Activated CD4-positive, alpha-beta memory T cell treated with anti-CD3 and anti-CD28 coated beads for 36 hours (primary cell): ENCODE measurements around the gene SORCS3. TPM values are rescaled to one million over a fixed set of nuclear protein-coding genes. Genes with fewer than 3 reads are reported as not detected.

ENCODE experiments used
- CTCF ChIA-PET: fragments of 350-600 bp; sonication (Branson Sonifier 250); formaldehyde crosslinking; loops from one replicate; lab custom pipeline; 2021; ENCODE audit warnings: antibody characterized with exemption, inconsistent platforms; lab: Charles Lee
- POLR2A ChIA-PET: fragments of 350-600 bp; sonication (Branson Sonifier 250); formaldehyde crosslinking; loops from one replicate; lab custom pipeline; 2021; ENCODE audit warnings: antibody characterized with exemption; lab: Charles Lee
- DNase-seq: peaks from one replicate; pipeline ENCODE4 v3.0.0-alpha.2; 2020
- H3K27ac Mint-ChIP-seq: one replicate; pipeline ENCODE4 v1.8.0; 2021; ENCODE audit warnings: mixed read lengths
- H3K27me3 Mint-ChIP-seq: one replicate; pipeline ENCODE4 v1.8.0; 2021; ENCODE audit warnings: mixed read lengths
- H3K36me3 Mint-ChIP-seq: one replicate; pipeline ENCODE4 v1.8.0; 2021; ENCODE audit warnings: mixed read lengths
- H3K4me1 Mint-ChIP-seq: one replicate; pipeline ENCODE4 v1.8.0; 2021; ENCODE audit warnings: low read depth, mixed read lengths
- H3K4me3 Mint-ChIP-seq: one replicate; pipeline ENCODE4 v1.8.0; 2021; ENCODE audit warnings: mild to moderate bottlenecking, mixed read lengths
- H3K9me3 Mint-ChIP-seq: one replicate; pipeline ENCODE4 v1.8.0; 2021; ENCODE audit warnings: mixed read lengths
- intact Hi-C: fragments of 100-400 bp; cut with micrococcal nuclease; formaldehyde crosslinking; loops from one replicate; pipeline ENCODE4 v1.15.1; 2023
- total RNA-seq, 2 experiments: library from RNA; stranded (reverse); gene quantifications; one replicate each; pipeline ENCODE4 v1.2.3, GENCODE V29; 2021

SORCS3 gene
- total RNA-seq, 2 experiments from 2014 or later = not detected

DNA sequence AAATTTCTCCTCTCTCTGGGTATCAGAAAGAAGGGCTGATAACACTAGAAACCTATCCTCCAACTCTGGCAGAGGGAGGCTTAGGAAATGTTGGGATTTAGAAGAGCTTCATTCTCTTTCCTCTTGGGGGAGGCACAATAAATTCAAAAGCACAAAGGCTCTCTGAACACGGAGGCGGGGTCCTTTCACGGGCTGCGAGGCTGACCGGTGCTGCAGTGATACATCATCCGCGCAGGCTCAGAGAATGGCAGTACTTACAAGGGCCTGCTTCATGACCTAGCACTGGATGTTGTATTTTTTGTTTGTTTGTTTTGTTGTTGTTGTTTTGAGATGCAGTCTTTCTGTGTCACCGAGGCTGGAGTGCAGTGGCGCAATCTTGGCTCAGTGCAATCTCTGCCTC is 306.2 kb downstream of the SORCS3 start:
- Mint-ChIP-seq H3K4me3 (no peak overlapping the region), H3K9me3 (no peaks in the 10 kb centered on the region), H3K27ac (no peak overlapping the region), H3K4me1 (no peaks in the 10 kb centered on the region), H3K27me3 (no peaks in the 10 kb centered on the region), H3K36me3 (no peaks in the 10 kb centered on the region)
- no peak for DNase-seq
- ChIA-PET POLR2A (no interaction called here), CTCF (no interaction called here)
- intact Hi-C loops = no loop called here

DNA sequence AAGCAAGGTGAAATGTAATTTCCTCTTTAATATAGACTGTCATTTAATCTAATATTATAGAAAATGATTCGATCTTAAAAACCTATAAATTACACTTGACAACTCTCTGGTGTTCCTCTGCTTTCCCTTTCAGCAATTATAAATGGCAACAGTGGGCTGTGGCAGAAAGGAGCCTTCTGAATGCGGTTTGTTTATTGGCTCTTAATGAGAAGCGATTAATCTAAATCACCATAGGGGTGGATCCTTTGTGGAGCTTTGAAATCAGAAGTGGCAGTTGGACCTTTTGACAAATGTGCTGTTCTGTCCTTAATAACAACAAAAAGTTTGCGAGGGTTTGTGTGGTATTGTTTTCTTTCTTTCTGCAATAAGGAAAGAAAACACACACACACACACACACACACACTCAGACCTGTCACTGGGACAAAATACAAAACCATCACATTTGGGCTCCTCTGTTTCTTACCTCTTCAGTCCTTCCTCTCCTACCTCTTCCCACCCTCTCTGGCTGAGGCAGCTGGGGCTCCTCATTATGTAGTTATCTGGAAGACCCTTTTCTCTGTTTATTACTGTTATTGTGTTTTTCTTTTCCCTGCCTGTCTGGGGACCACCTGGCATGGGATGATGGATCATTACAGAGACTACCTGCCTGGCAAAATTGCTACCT is 316.2 kb downstream of the SORCS3 start:
- CTCF ChIA-PET = no interaction called here
- no peaks in the 10 kb centered on the region for H3K36me3 Mint-ChIP-seq

DNA sequence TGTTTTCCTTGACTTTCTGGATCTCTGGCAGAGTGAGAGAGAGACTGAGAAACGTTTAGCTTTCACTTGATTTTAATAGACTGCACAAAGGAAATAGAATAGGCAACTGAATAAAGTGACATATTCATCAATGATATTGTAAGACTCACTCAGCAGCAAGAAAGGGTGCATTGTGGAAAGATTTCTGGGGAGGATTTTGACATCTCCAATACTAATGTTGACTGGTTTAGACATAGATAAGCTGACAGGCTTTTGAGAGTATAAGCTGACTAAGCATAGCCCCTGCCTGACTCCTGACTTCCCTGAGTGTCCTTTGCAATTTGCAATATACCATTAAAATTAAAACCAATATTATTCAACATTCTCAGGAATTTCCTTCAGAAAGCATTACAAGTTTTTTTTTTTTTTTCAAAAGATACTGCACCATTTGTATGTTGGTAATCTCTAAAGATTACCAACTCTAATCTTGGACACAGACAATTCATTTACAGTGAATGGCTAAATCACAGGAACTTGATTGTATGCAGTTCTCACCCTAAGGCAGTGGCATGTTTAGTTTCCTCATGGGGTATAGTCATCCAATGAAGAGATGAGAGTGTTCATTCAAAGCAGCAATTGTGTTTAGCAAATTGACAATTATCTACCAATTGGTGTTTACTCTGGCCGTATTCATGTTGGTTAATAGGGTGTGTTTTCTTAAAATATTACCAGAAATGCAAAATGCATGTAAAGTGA is 325.6 kb downstream of the SORCS3 start:
- peaks cover 4% of the 10 kb centered on the region for H3K9me3 Mint-ChIP-seq
- no peak overlapping the region for H3K27ac Mint-ChIP-seq
- no peaks in the 10 kb centered on the region for H3K36me3 Mint-ChIP-seq
- H3K4me1 Mint-ChIP-seq = no peaks in the 10 kb centered on the region
- no peaks in the 10 kb centered on the region for H3K27me3 Mint-ChIP-seq
- POLR2A ChIA-PET = no interaction called here
- H3K4me3 Mint-ChIP-seq = no peak overlapping the region
- intact Hi-C loops = no loop called here
- no peak for DNase-seq
- CTCF ChIA-PET = no interaction called here

More for the DNA sequence above, 316.2 kb downstream of the SORCS3 start:
- DNase-seq = no peak
- intact Hi-C loops = no loop called here
- no peak overlapping the region for H3K27ac Mint-ChIP-seq
- H3K27me3 Mint-ChIP-seq = no peaks in the 10 kb centered on the region
- H3K9me3 Mint-ChIP-seq = peaks cover 6% of the 10 kb centered on the region
- no peak overlapping the region for H3K4me3 Mint-ChIP-seq
- POLR2A ChIA-PET = no interaction called here
- no peaks in the 10 kb centered on the region for H3K4me1 Mint-ChIP-seq

DNA sequence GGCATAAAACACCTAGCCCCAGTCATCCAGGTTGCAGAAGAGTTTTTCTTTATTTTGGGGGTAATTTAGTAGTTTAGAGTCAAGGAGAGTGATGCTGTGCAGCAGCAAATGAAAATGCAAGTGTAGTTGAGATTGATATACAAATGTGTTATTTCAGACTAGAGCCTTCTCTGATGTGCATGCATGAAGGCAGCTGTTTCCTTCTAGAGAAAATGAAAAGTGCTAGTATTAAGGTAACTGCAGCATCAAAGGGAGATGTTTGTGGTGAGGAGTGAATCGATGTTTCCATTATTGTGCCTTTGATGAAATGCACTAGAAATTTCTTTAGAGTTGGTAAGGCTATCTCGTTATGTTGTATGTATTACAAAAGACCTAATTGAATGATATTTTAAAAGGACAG is 339.3 kb downstream of the SORCS3 start:
- peaks cover 2% of the 10 kb centered on the region for H3K9me3 Mint-ChIP-seq
- no peaks in the 10 kb centered on the region for H3K27me3 Mint-ChIP-seq
- no peak for DNase-seq
- intact Hi-C loops = no loop called here
- peaks cover 9% of the 10 kb centered on the region for H3K4me1 Mint-ChIP-seq
- POLR2A ChIA-PET = interaction anchor here (0.7 kb wide), 1 partner anchor 29 kb away, joined by 3 read pairs; no protein-coding TSS in a partner anchor
- H3K36me3 Mint-ChIP-seq = no peaks in the 10 kb centered on the region
- no peak overlapping the region for H3K4me3 Mint-ChIP-seq
- CTCF ChIA-PET = no interaction called here
- no peak overlapping the region for H3K27ac Mint-ChIP-seq

DNA sequence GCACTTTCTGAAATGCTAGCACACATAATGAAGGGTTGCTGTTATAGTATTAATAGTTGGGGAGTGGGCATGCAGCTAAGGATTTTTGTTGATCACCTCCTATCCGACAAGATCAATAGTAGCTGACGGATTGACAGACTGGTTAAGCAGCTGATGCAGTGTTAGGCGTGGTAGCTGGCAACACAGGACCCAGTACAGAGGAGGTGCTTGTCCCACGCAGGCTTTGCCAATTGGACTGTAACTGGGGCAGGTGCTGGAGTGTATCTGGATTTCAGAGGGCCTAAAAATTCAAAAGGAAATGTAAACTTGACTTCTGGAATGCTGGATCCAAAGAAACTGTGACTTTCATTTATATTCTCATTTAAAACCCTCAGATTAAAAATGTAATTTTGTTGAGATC is 340.9 kb downstream of the SORCS3 start:
- DNase-seq = no peak
- ChIA-PET POLR2A (no interaction called here), CTCF (no interaction called here)
- no peak overlapping the region for H3K4me3 Mint-ChIP-seq
- H3K4me1 Mint-ChIP-seq = peaks cover 9% of the 10 kb centered on the region
- H3K9me3 Mint-ChIP-seq = peaks cover 4% of the 10 kb centered on the region
- no peak overlapping the region for H3K27ac Mint-ChIP-seq
- no peaks in the 10 kb centered on the region for H3K27me3 Mint-ChIP-seq
- H3K36me3 Mint-ChIP-seq = no peaks in the 10 kb centered on the region
- intact Hi-C loops = no loop called here

DNA sequence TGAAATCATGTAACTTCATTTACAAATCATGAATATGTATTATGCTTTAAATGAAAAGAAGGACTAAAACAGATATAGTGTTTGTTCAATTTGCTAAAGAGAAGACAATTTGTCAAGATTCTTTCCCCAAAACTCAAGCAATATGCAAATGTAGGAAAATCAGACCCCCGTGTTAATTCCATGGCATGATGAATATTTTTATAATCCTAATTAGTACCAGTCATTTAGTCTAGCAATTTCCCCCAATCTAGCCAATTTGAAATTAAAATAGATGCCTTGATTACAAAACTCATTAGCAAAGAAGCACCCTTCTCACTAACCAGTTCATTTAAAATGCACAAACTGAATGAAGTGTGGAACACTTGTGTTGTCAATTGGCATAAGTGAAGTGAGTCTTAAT is 347.6 kb downstream of the SORCS3 start:
- Mint-ChIP-seq H3K27ac (no peak overlapping the region), H3K4me3 (no peak overlapping the region), H3K9me3 (peaks cover 4% of the 10 kb centered on the region), H3K36me3 (no peaks in the 10 kb centered on the region), H3K4me1 (no peaks in the 10 kb centered on the region), H3K27me3 (no peaks in the 10 kb centered on the region)
- intact Hi-C loops = no loop called here
- ChIA-PET CTCF (no interaction called here), POLR2A (no interaction called here)
- no peak for DNase-seq

DNA sequence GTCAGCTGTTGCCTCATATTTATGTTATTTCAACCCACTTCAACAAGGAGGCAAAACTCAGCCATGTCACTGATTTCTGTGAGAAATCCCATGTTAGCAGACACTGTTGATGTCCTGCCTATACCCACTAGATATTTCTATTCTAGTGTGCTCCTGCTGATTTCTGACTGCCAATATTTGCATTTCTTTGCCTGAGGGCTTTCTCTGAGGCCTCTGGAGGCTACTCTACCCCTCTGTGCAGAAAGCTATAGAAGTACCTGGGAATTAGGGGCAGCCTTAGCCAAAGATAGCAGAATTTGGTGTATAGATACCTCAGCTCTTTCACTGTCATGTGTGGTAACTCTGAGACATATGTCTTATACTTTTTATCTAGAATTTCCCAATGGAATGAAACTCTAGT is 348.8 kb downstream of the SORCS3 start:
- H3K27me3 Mint-ChIP-seq = no peaks in the 10 kb centered on the region
- no peak overlapping the region for H3K4me3 Mint-ChIP-seq
- peaks cover 4% of the 10 kb centered on the region for H3K9me3 Mint-ChIP-seq
- no peak for DNase-seq
- no peak overlapping the region for H3K27ac Mint-ChIP-seq
- intact Hi-C loops = no loop called here
- POLR2A ChIA-PET = no interaction called here
- no peaks in the 10 kb centered on the region for H3K4me1 Mint-ChIP-seq
- no peaks in the 10 kb centered on the region for H3K36me3 Mint-ChIP-seq
- CTCF ChIA-PET = no interaction called here

DNA sequence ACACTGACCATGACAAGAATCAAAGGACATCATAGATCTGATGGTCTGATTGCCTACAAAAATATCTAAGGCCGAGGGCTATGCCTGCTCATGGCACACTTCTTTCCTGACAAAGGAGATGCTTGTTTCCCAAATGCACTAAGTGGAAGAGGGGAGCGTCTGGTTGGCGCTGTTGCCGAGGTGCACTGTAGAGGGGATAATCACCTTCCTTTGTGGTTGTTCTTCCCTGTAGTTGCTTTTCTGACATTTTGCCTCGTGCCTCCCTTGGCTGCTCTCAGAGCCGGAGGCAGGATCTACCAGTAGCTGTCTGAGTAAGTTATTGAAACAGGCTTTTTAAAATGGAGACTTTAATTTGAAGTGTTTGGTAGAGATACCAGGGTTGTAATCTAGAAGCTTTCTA is 352.0 kb downstream of the SORCS3 start:
- POLR2A ChIA-PET = interaction anchor here (0.6 kb wide), 1 partner anchor 420 kb away, joined by 7 read pairs; no protein-coding TSS in a partner anchor
- intact Hi-C loops = no loop called here

DNA sequence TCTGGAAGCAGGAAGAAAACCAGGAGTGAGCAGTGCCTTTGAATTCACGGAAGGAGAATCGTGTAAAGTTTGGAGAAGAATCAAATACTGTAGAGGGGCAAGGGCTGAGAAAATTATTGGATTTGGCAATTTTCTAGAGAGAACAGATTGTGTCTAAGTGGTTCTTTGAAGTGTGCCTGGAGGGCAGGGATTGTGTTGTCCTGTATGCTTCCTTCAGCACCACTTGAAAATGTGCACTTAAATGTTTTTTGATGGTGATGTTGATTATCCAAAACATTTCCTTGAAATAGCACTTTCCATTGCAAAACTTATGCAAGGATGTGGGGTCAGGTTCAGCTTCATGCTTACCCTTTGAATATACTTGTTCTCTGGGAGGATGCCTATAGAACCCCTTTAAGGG is 360.2 kb downstream of the SORCS3 start:
- Mint-ChIP-seq H3K4me1 (no peaks in the 10 kb centered on the region), H3K4me3 (no peak overlapping the region), H3K9me3 (no peaks in the 10 kb centered on the region), H3K36me3 (no peaks in the 10 kb centered on the region), H3K27ac (no peak overlapping the region), H3K27me3 (no peaks in the 10 kb centered on the region)
- ChIA-PET POLR2A (no interaction called here), CTCF (no interaction called here)
- no peak for DNase-seq
- intact Hi-C loops = no loop called here

More for the DNA sequence above, 352.0 kb downstream of the SORCS3 start:
- Mint-ChIP-seq H3K9me3 (no peaks in the 10 kb centered on the region), H3K4me1 (no peaks in the 10 kb centered on the region), H3K36me3 (no peaks in the 10 kb centered on the region), H3K27me3 (no peaks in the 10 kb centered on the region), H3K27ac (no peak overlapping the region), H3K4me3 (no peak overlapping the region)
- no peak for DNase-seq
- CTCF ChIA-PET = no interaction called here

DNA sequence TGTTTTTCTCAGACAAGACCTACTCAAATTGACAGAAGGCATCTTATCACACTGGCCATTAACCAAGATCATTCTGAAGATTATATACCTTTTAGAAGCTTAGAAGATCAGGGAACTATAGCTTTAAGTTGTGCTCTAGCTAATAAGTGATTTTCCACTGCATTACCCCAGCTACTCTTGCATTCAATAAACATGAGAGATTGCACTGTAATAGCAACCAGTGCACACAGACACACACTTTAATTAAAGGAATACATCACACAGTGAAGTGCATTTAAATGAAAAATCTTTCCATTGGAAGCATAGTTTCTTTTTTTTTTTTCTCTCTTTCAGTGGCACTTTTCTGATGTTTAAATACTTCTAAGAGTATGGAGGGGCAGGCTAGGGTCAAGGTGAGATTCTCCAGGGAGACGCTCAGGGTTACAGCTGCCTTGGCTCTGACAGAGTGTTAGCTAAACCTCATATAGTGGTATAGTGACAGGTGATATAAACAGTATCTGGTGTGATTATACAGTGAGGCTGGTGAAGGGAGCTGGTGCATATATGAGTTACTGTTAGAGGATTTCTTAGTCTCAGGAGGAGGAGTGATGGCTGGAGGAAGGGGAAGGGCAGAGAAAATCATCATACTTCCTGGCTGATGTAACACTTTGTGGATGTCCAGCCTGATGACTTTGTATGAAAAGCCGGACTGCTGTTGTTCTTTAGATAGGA is 369.5 kb downstream of the SORCS3 start:
- Mint-ChIP-seq H3K4me3 (no peak overlapping the region), H3K9me3 (no peaks in the 10 kb centered on the region), H3K27ac (no peak overlapping the region), H3K36me3 (no peaks in the 10 kb centered on the region), H3K27me3 (no peaks in the 10 kb centered on the region), H3K4me1 (no peaks in the 10 kb centered on the region)
- ChIA-PET CTCF (no interaction called here), POLR2A (no interaction called here)
- DNase-seq = no peak
- intact Hi-C loops = no loop called here

DNA sequence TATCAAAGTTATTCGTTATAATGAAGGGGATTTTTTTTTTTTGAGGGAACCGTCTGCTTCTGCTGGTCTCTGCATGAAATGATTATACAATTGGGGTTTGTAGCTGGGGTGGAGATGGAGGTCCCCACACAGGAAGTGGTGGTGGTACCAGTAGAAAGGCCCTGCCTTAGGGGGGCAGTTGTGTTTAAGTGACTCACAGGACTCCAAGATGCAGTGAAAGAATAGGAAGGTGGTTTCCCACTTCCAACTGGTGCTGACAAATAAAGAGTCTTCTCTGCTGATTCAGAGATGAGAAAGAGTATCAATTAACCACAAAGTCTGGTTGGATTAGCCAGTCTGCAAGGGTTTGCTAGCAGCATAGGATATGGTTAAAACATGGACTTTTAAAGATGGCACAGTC is 376.0 kb downstream of the SORCS3 start:
- Mint-ChIP-seq H3K27ac (no peak overlapping the region), H3K4me3 (no peak overlapping the region), H3K27me3 (no peaks in the 10 kb centered on the region), H3K36me3 (no peaks in the 10 kb centered on the region), H3K9me3 (no peaks in the 10 kb centered on the region), H3K4me1 (peaks cover 2% of the 10 kb centered on the region)
- ChIA-PET POLR2A (no interaction called here), CTCF (no interaction called here)
- intact Hi-C loops = no loop called here
- DNase-seq = peak; percentile 13

DNA sequence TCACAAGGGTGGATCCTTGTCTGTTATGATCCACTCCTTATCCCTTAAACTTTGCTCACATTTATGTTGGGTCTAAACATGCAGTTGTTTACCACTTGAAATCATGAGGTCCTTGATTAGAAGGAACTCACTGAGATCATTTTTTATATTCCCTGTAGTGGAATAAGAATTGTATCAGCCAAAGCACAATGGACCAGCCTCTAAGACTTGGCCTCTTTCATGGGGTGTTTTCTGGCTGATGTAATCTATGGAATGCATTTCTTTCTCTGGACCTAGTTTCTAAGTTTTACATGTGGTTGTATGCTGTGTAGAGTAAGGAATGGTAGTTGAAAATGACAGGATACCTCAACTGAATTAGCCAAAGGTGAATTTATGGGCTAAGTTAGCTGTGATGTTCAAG is 376.6 kb downstream of the SORCS3 start:
- Mint-ChIP-seq H3K4me1 (peaks cover 2% of the 10 kb centered on the region), H3K4me3 (no peak overlapping the region), H3K9me3 (no peaks in the 10 kb centered on the region), H3K36me3 (no peaks in the 10 kb centered on the region), H3K27ac (no peak overlapping the region), H3K27me3 (no peaks in the 10 kb centered on the region)
- intact Hi-C loops = no loop called here
- POLR2A ChIA-PET = no interaction called here
- DNase-seq = no peak
- CTCF ChIA-PET = no interaction called here
